A549 (cell line): Measurements from ENCODE around the gene TMEM250. TPM values are rescaled to one million over a fixed set of nuclear protein-coding genes. Genes with fewer than 3 reads are reported as not detected.

Source experiments
- ATAC-seq, 2 experiments: fragments of 200-7000 bp in 1 of 2; fragments of >200 bp in 1 of 2; cut with Nextera tagmentation in 1 of 2; cut with Tn5 transposase in 1 of 2; 3 replicates each; pipeline versions ENCODE4 v1.8.0 to v1.9.1; 2018 to 2020; ENCODE audit warnings: mild to moderate bottlenecking in 1 of 2, moderate library complexity in 1 of 2
- CTCF ChIA-PET: fragments of 300-600 bp; sonication (Branson Sonifier 250); formaldehyde crosslinking; extraction: SDS; loops from one replicate; lab custom pipeline; 2021; ENCODE audit warnings: antibody characterized with exemption, inconsistent platforms; lab: Yijun Ruan, JAX
- POLR2A ChIA-PET: fragments of 350-600 bp; formaldehyde crosslinking; extraction: SDS; loops from one replicate; lab custom pipeline; 2021; ENCODE audit warnings: antibody characterized with exemption, inconsistent platforms; lab: Yijun Ruan, JAX
- DNase-seq, 2 experiments: peaks; one replicate each; pipeline versions ENCODE4 v3.0.0 to v3.0.0-alpha.2; 2011 to 2016; ENCODE audit warnings: low read depth in 1 of 2, low spot score in 1 of 2
- FAIRE-seq: peaks from 2 replicates; lab custom pipeline; 2011; peaks lifted over from hg19 to GRCh38; lab: Jason Lieb, UNC
- H3K27ac ChIP-seq, 2 experiments: fragments of >200 bp; sonication (Bioruptor Twin); formaldehyde crosslinking; 3 replicates each; pipeline ENCODE4 v1.5.1; 2016 to 2017
- H3K4me1 ChIP-seq: fragments of >200 bp; sonication (Bioruptor Twin); formaldehyde crosslinking; 3 replicates; pipeline ENCODE4 v1.6.1; 2016
- H3K4me2 ChIP-seq: fragments of >200 bp; sonication (Bioruptor Twin); formaldehyde crosslinking; 3 replicates; pipeline ENCODE4 v1.6.1; 2016
- H3K4me3 ChIP-seq: fragments of >200 bp; sonication (Bioruptor Twin); formaldehyde crosslinking; 3 replicates; pipeline ENCODE4 v1.5.1; 2016
- H3K9me3 ChIP-seq: fragments of >200 bp; sonication (Bioruptor Twin); formaldehyde crosslinking; 3 replicates; pipeline ENCODE4 v1.6.1; 2016
- CBX2 ChIP-seq: fragments of 200-600 bp; sonication (generic); IDR thresholded peaks from 2 replicates; pipeline ENCODE4 v1.6.1; 2016; ENCODE audit warnings: low read depth, mild to moderate bottlenecking, borderline replicate concordance
- CBX8 ChIP-seq: fragments of 200-600 bp; sonication (generic); IDR thresholded peaks from 2 replicates; pipeline ENCODE4 v1.6.1; 2016
- CHD2 ChIP-seq: fragments of 150-350 bp; IDR thresholded peaks from 2 replicates; pipeline ENCODE4 v1.6.1; 2014; ENCODE audit warnings: low read length; ENCODE audit not compliant: partially characterized antibody
- CHD4 ChIP-seq: fragments of 200-600 bp; sonication (generic); IDR thresholded peaks from 2 replicates; pipeline ENCODE4 v1.6.1; 2016; ENCODE audit warnings: antibody characterized with exemption, mild to moderate bottlenecking, borderline replicate concordance
- EHF ChIP-seq: fragments of 250-450 bp; sonication (Bioruptor Pico); IDR thresholded peaks from 2 replicates; pipeline ENCODE4 v1.5.0; 2020; ENCODE audit warnings: mild to moderate bottlenecking
- ESRRA ChIP-seq: fragments of 150-350 bp; IDR thresholded peaks from 2 replicates; pipeline ENCODE4 v1.6.1; 2014; ENCODE audit warnings: mild to moderate bottlenecking, low read length, borderline replicate concordance
- FOSB ChIP-seq: fragments of 250-450 bp; sonication (Bioruptor Pico); IDR thresholded peaks from 2 replicates; pipeline ENCODE4 v1.5.0; 2020; ENCODE audit warnings: mild to moderate bottlenecking, moderate library complexity
- FOSL2 ChIP-seq, 2 experiments: fragments of 450-650 bp in 1 of 2; fragments of >200 bp in 1 of 2; sonication (Bioruptor Twin) in 1 of 2; formaldehyde crosslinking; IDR thresholded peaks; 2 replicates each; pipeline versions ENCODE4 v1.5.0 to v1.6.1; 2016 to 2020; ENCODE audit warnings: mild to moderate bottlenecking in 1 of 2, moderate library complexity in 1 of 2
- GATA3 ChIP-seq: IDR thresholded peaks from 2 replicates; pipeline ENCODE4 v1.6.1; 2012; ENCODE audit warnings: borderline replicate concordance
- HDAC2 ChIP-seq: fragments of 200-600 bp; sonication (generic); IDR thresholded peaks from 2 replicates; pipeline ENCODE4 v1.6.1; 2016
- HOXA7 ChIP-seq: fragments of 250-450 bp; sonication (Bioruptor Pico); IDR thresholded peaks from 2 replicates; pipeline ENCODE4 v1.5.0; 2020; ENCODE audit warnings: mild to moderate bottlenecking, moderate library complexity
- HOXB13 ChIP-seq: fragments of 250-450 bp; sonication (Bioruptor Pico); IDR thresholded peaks from 2 replicates; pipeline ENCODE4 v1.5.0; 2020; ENCODE audit warnings: low read depth, mild to moderate bottlenecking, moderate library complexity
- JUN ChIP-seq, 2 experiments: fragments of >200 bp; sonication (Bioruptor Twin); formaldehyde crosslinking; IDR thresholded peaks; 2 replicates in 1 of 2; 3 replicates in 1 of 2; pipeline ENCODE4 v1.6.1; 2016 to 2017
- JUNB ChIP-seq: fragments of >200 bp; sonication (Bioruptor Twin); formaldehyde crosslinking; IDR thresholded peaks from 2 replicates; pipeline ENCODE4 v1.6.1; 2016
- KDM1A ChIP-seq: fragments of 200-600 bp; sonication (generic); IDR thresholded peaks from 2 replicates; pipeline ENCODE4 v1.6.1; 2016; ENCODE audit warnings: low read depth, mild to moderate bottlenecking
- MAZ ChIP-seq: fragments of 150-350 bp; IDR thresholded peaks from 2 replicates; pipeline ENCODE4 v1.6.1; 2014; ENCODE audit warnings: antibody characterized with exemption, low read depth, low read length, borderline replicate concordance
- MYC ChIP-seq: IDR thresholded peaks from 2 replicates; pipeline ENCODE4 v1.6.1; 2012; ENCODE audit warnings: mild to moderate bottlenecking, inconsistent platforms, low read length, improper control_type of control experiment, borderline replicate concordance
- PHF8 ChIP-seq: fragments of 200-600 bp; sonication (generic); IDR thresholded peaks from 2 replicates; pipeline ENCODE4 v1.6.1; 2016; ENCODE audit warnings: low read depth, mild to moderate bottlenecking, antibody characterized with exemption, moderate library complexity, borderline replicate concordance
- POLR2AphosphoS2 ChIP-seq: conservative IDR thresholded peaks from 2 replicates; pipeline ENCODE4 v1.6.1; 2012; ENCODE audit warnings: low read length, improper control_type of control experiment, inconsistent platforms
- SREBF2 ChIP-seq: fragments of 450-650 bp; IDR thresholded peaks from 2 replicates; pipeline ENCODE4 v1.6.1; 2014; ENCODE audit warnings: mild to moderate bottlenecking, moderate library complexity
- ZC3H11A ChIP-seq: fragments of 450-650 bp; IDR thresholded peaks from 2 replicates; pipeline ENCODE4 v1.6.1; 2014; ENCODE audit warnings: antibody characterized with exemption, mild to moderate bottlenecking
- WGBS: methylation state at CpG from one replicate; pipeline ENCODE4 v1.1.6; 2017; ENCODE audit errors: missing lambda C conversion rate; 5-methylcytosine and 5-hydroxymethylcytosine counted together
- polyA plus RNA-seq, 4 experiments: library from polyadenylated mRNA; depleted of rRNA in 3 of 4; stranded (reverse); fragments of >200 nt; fragmentation: RNase III in 1 of 4; extraction: RNeasy Plus Mini Kit Qiagen cat#74134 plus additional on column Dnase treatment in 1 of 4; gene quantifications; 2 replicates in 3 of 4; 3 replicates in 1 of 4; pipeline ENCODE4 v1.2.3, GENCODE V29; 2011 to 2017
- TF ChIP-seq, protein P1 (sequence below): fragments of >200 bp; sonication (Bioruptor Twin); formaldehyde crosslinking; IDR thresholded peaks from 3 replicates; pipeline ENCODE4 v1.5.1; 2016
- TF ChIP-seq, protein P2 (sequence below): fragments of 450-650 bp; IDR thresholded peaks from 2 replicates; pipeline ENCODE4 v1.6.1; 2014; ENCODE audit warnings: antibody characterized with exemption
- TF ChIP-seq, protein P3 (sequence below): fragments of >200 bp; sonication (Bioruptor Twin); formaldehyde crosslinking; IDR thresholded peaks from 3 replicates; pipeline ENCODE4 v1.6.1; 2016

TMEM250 gene
- polyA plus RNA-seq, 2 of the 4 experiments (the other 2 are of a cell fraction) = 13.0 to 35.2 TPM

DNA sequence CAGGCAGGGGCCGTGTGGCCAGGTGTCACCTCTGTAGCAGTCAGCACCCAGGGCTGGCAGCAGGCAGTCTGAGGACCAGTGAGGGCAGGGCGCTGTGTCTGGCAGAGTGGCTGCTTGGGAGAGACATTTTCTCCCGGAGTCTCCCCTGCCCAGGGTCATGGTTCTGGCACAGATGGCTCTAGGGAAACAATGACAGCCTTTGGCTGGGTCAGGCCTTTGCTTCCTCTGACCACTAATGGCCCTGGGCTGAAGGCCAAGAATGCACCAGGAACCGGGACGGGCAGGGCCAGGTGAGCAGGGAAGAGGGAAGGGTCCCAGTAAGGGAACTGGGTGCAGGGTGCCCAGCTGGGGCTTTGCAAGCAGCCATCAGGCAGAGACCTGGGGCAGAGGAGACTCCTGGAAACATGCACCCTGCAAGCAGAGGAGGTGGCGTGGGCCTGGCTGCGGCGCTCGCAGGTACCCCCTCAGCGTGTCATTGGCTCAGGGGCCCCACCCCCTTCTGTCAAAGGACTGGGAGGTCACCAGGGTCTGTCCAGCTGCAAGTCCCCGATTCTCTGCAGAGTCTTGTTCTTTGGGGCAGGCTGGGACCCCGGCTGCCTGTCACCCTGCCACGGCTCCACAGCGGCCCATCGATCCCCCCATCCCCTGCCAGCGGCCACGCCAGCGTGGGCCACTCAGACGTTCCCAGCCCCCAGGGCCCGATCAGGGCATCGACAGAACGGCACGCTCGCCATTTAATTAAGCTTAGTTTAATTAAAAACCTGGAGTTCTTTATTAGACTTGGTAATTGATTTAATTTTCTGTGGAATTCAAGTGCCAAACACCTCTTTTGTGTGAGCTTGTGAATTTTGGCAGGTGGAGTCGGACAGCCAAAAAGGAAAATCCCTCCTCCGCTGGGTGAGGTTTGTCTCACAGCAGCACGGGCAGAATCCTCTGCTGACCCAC lies 18.9 kb upstream of the TMEM250 start:
- no peaks in the 10 kb centered on the region for H3K9me3 ChIP-seq
- FAIRE-seq (no peak), ATAC-seq (peak; percentile 11 to 16; a peak in 1 of 6 replicates), DNase-seq (no peak)
- CTCF ChIA-PET = interaction anchor here (0.5 to 3.9 kb wide), 15 partner anchors 15 to 433 kb away, joined by 3 to 20 read pairs (median 3); no protein-coding TSS in a partner anchor
- WGBS = 65% methylated on average over 21 of the region's 27 CpGs
- H3K4me2 ChIP-seq = no peak overlapping the region
- H3K4me1 ChIP-seq = peaks cover 7% of the 10 kb centered on the region; the same call in 2 of the 3 replicates
- H3K4me3 ChIP-seq = no peak overlapping the region
- POLR2A ChIA-PET = no interaction called here
- TF ChIP-seq CHD4 (no peak), CHD2 (no peak), ZC3H11A (no peak), HOXB13 (no peak), POLR2AphosphoS2 (no peak), CBX2 (no peak), SREBF2 (no peak), CBX8 (no peak), JUN (IDR thresholded peaks at IDR 0.05) (no peak), MYC (no peak), GATA3 (no peak), HOXA7 (CRISPR knock-in tag) (no peak), EHF (CRISPR knock-in tag) (no peak), ESRRA (no peak)
- TF ChIP-seq, protein P1, sequence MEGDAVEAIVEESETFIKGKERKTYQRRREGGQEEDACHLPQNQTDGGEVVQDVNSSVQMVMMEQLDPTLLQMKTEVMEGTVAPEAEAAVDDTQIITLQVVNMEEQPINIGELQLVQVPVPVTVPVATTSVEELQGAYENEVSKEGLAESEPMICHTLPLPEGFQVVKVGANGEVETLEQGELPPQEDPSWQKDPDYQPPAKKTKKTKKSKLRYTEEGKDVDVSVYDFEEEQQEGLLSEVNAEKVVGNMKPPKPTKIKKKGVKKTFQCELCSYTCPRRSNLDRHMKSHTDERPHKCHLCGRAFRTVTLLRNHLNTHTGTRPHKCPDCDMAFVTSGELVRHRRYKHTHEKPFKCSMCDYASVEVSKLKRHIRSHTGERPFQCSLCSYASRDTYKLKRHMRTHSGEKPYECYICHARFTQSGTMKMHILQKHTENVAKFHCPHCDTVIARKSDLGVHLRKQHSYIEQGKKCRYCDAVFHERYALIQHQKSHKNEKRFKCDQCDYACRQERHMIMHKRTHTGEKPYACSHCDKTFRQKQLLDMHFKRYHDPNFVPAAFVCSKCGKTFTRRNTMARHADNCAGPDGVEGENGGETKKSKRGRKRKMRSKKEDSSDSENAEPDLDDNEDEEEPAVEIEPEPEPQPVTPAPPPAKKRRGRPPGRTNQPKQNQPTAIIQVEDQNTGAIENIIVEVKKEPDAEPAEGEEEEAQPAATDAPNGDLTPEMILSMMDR = no peak
- TF ChIP-seq, protein P2, sequence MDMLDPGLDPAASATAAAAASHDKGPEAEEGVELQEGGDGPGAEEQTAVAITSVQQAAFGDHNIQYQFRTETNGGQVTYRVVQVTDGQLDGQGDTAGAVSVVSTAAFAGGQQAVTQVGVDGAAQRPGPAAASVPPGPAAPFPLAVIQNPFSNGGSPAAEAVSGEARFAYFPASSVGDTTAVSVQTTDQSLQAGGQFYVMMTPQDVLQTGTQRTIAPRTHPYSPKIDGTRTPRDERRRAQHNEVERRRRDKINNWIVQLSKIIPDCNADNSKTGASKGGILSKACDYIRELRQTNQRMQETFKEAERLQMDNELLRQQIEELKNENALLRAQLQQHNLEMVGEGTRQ = no peak
- no peak overlapping the region for H3K27ac ChIP-seq

DNA sequence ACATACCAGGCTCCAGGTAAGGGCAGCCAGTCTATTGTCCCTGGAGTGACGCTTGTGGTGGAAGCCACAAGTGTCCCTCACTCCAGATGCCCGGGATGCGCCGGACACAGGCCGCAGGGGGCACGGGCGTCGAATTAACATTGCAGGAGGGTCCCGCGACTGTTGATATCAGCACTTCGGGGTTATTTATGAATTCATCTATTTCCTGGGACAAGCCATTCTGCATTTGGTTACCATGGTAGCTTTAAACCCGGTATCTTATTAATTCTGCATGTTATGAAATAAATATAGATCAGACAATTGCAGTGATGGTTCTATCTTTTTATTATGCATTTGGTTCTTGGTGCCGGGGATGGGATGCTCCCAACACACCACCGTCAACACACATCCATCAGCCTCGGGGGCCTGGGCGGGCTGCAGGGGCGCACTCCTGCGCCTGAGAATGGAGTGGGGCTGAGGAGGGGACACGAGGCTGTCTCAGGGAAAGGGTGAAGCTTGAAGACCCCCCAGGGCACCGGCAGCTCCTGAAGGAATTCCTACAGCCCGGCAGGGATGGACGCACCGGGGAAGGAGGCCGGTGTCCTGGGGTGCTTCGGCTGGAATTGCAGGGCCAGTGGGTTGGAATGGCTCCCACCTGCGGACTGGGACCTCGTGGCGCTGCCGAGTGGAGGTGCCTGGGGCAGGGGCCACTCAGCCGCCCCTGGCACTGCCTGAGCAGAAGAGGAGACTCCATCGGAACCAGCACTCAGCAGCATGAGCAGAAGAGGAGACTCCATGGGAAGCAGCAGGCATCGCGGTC lies 17.7 kb upstream of the TMEM250 start:
- FAIRE-seq = no peak
- H3K4me1 ChIP-seq = peaks cover 8% of the 10 kb centered on the region; the same call in 2 of the 3 replicates
- H3K27ac ChIP-seq = no peak overlapping the region
- no peak for TF ChIP-seq JUN (IDR thresholded peaks at IDR 0.05)
- TF ChIP-seq, protein P3, sequence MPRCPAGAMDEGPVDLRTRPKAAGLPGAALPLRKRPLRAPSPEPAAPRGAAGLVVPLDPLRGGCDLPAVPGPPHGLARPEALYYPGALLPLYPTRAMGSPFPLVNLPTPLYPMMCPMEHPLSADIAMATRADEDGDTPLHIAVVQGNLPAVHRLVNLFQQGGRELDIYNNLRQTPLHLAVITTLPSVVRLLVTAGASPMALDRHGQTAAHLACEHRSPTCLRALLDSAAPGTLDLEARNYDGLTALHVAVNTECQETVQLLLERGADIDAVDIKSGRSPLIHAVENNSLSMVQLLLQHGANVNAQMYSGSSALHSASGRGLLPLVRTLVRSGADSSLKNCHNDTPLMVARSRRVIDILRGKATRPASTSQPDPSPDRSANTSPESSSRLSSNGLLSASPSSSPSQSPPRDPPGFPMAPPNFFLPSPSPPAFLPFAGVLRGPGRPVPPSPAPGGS = no peak
- TF ChIP-seq HOXB13 = no peak
- TF ChIP-seq FOSL2 (IDR thresholded peaks at IDR 0.05) = no peak
- no peak for TF ChIP-seq FOSL2 (CRISPR knock-in tag; IDR thresholded peaks at IDR 0.05)
- no peak for TF ChIP-seq KDM1A
- no peak for TF ChIP-seq EHF (CRISPR knock-in tag)
- no peak for TF ChIP-seq CBX8
- no peak for TF ChIP-seq SREBF2
- TF ChIP-seq, protein P2 = no peak
- TF ChIP-seq HDAC2 = no peak
- TF ChIP-seq JUNB = no peak
- TF ChIP-seq MAZ = no peak
- no peak for TF ChIP-seq PHF8
- TF ChIP-seq FOSB = no peak
- ChIA-PET CTCF (interaction anchor here (0.6 to 3.4 kb wide), 7 partner anchors 11 to 169 kb away, joined by 3 to 22 read pairs (median 6); no protein-coding TSS in a partner anchor), POLR2A (no interaction called here)
- no peak for DNase-seq
- no peak overlapping the region for H3K4me3 ChIP-seq
- no peak overlapping the region for H3K4me2 ChIP-seq
- H3K9me3 ChIP-seq = no peaks in the 10 kb centered on the region
- no peak for ATAC-seq
- WGBS = 65% methylated on average over 31 of the region's 33 CpGs
